IMR-90 (cell line): ENCODE data around the gene RRP36.

Experiments
- BHLHE40 ChIP-seq: fragments of 150-350 bp; IDR thresholded peaks from 2 replicates; pipeline ENCODE4 v1.6.1; 2016; ENCODE audit warnings: mild to moderate bottlenecking, low read depth, low read length
- CEBPB ChIP-seq: IDR thresholded peaks from 2 replicates; pipeline ENCODE4 v1.6.1; 2012; ENCODE audit warnings: low read depth, low read length, improper control_type of control experiment
- CTCF ChIP-seq: conservative IDR thresholded peaks from 2 replicates; pipeline ENCODE4 v1.5.1; 2012; ENCODE audit warnings: mild to moderate bottlenecking, low read depth, low read length, improper control_type of control experiment
- ELK1 ChIP-seq: fragments of 150-350 bp; IDR thresholded peaks from 2 replicates; pipeline ENCODE4 v1.6.1; 2016; ENCODE audit warnings: low read depth, mild to moderate bottlenecking, low read length, moderate library complexity, borderline replicate concordance
- FOS ChIP-seq: fragments of 150-350 bp; IDR thresholded peaks from 2 replicates; pipeline ENCODE4 v1.6.1; 2016; ENCODE audit warnings: low read depth, low read length
- MAZ ChIP-seq: IDR thresholded peaks from 2 replicates; pipeline ENCODE4 v1.6.1; 2012; ENCODE audit warnings: low read depth, mild to moderate bottlenecking, low read length, improper control_type of control experiment, moderate library complexity, borderline replicate concordance
- POLR2A ChIP-seq: IDR thresholded peaks from 2 replicates; pipeline ENCODE4 v1.6.1; 2012; ENCODE audit warnings: mild to moderate bottlenecking, low read depth, low read length
- RAD21 ChIP-seq: IDR thresholded peaks from 2 replicates; pipeline ENCODE4 v1.6.1; 2012; ENCODE audit warnings: low read length, improper control_type of control experiment
- RFX5 ChIP-seq: IDR thresholded peaks from 2 replicates; pipeline ENCODE4 v1.8.0; 2012; ENCODE audit warnings: low read depth, mild to moderate bottlenecking, low read length, moderate library complexity
- SMC3 ChIP-seq: fragments of 150-350 bp; IDR thresholded peaks from 2 replicates; pipeline ENCODE4 v1.6.1; 2016; ENCODE audit warnings: low read depth, mild to moderate bottlenecking, antibody characterized with exemption, low read length, moderate library complexity
- USF2 ChIP-seq: fragments of 150-350 bp; IDR thresholded peaks from 2 replicates; pipeline ENCODE4 v1.6.1; 2017; ENCODE audit warnings: mild to moderate bottlenecking, antibody characterized with exemption, low read length, low read depth

- TF ChIP-seq MAZ (peak; percentile 31; the same call in 1 of the 2 replicates), POLR2A (peak; percentile 80), CTCF (no peak), RFX5 (peak; percentile 99), BHLHE40 (0 out of 2 replicates have a peak, but pooled peaks have one; percentile 11), CEBPB (no peak), USF2 (no peak), ELK1 (no peak), FOS (no peak), RAD21 (no peak), SMC3 (no peak)
These were observed 37.2 kb upstream of the RRP36 start, which contains the start of gene PPP2R5D for GRCh38 chr6:42984001-42984923.
